HG03108 (cell line): ENCODE data around the gene POLR3B.

Experiments used
- ATAC-seq: cut with Tn5 transposase; IDR thresholded peaks from one replicate; pipeline ENCODE4 v1.9.1; 2021; ENCODE audit warnings: moderate library complexity; ENCODE audit not compliant: unreplicated experiment

The POLR3B gene

DNA sequence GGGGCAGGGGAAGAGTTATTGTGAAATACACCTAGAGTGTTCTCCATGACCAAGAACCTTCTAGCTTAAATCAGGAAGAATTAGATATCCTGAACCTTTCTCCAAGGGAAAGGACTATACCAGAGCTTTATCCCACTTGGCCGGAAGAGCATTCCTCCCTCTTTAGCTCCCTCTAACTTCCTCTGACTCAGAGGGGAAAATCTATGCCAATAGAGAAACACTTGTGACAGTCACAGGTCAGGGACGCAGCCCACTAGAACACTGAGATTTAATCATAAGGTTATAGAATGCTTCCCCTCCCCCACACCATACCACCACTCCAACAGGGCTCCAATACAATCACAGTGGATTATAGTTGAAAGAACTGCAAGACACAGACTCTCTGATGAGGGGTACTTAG is 169.8 kb downstream of the POLR3B start:
- no peak for ATAC-seq

GRCh38 chr12:106541201-106541600 is 183.7 kb downstream of the POLR3B start:
- ATAC-seq = no peak

DNA sequence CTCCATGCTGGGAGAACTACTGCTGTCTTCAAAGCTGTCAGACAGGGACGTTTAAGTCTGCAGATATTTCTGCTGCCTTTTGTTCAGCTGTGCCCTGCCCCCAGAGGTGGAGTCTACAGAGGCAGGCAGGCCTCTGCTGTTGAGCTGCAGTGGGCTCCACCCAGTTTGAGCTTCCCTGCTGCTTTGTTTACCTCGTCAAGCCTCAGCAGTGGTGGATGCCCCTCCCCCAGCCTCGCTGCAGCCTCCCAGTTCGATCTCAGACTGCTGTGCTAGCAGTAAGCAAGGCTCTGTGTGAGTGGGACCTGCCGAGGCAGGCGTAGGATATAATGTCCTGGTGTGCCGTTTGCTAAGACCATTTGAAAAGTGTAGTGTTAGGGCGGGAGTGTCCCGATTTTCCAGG is 193.9 kb downstream of the POLR3B start:
- ATAC-seq = no peak

GRCh38 chr12:106552228-106552627 is 194.7 kb downstream of the POLR3B start:
- no peak for ATAC-seq
